ENCODE measurements around the gene HS3ST4. TPM values are rescaled to one million over a fixed set of nuclear protein-coding genes. Genes with fewer than 3 reads are reported as not detected.

Gene HS3ST4
- total RNA-seq, 1 donor from 2014 or later: 12.6 TPM

DNA sequence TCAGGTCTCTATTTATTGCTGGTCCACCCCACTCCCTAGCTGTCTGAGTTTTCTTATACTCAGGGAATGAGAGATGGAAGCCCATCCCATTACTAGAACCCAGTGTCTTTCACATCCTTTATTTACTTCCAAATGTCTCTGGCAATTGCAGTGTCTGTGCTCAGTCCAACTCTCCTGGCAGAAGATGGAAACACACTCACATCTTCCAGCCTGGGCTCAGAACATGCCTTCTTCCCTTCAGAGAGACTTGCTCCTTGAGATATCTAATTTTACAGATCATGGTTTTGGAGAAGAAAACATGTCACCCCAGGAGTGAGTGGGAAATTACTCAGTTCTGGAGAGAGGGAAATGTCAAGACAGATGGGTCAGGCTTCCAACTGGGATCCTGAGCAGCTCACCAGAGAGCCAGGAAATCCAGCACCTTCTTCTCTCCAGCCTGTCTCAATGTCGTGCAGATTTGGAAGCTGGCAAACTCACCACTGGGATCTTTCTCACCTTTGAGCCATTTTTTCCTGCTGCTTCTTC lies 494.4 kb downstream of the HS3ST4 start:
- Mint-ChIP-seq H3K36me3 (peaks cover 13% of the 10 kb centered on the region), H3K27ac (peak overlapping the region; percentile 31), H3K9me3 (peaks cover 25% of the 10 kb centered on the region), H3K4me1 (peaks cover 50% of the 10 kb centered on the region), H3K27me3 (ENCODE audit: low read depth) (no peaks in the 10 kb centered on the region), H3K4me3 (no peak overlapping the region)
- no peak for DNase-seq (ENCODE audit: low spot score in 2 of 2, unreplicated experiment in 2 of 2)
- TF ChIP-seq, protein P1, sequence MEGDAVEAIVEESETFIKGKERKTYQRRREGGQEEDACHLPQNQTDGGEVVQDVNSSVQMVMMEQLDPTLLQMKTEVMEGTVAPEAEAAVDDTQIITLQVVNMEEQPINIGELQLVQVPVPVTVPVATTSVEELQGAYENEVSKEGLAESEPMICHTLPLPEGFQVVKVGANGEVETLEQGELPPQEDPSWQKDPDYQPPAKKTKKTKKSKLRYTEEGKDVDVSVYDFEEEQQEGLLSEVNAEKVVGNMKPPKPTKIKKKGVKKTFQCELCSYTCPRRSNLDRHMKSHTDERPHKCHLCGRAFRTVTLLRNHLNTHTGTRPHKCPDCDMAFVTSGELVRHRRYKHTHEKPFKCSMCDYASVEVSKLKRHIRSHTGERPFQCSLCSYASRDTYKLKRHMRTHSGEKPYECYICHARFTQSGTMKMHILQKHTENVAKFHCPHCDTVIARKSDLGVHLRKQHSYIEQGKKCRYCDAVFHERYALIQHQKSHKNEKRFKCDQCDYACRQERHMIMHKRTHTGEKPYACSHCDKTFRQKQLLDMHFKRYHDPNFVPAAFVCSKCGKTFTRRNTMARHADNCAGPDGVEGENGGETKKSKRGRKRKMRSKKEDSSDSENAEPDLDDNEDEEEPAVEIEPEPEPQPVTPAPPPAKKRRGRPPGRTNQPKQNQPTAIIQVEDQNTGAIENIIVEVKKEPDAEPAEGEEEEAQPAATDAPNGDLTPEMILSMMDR (IDR thresholded peaks at IDR 0.05; ENCODE audit: unreplicated experiment): no peak

Small RNAs within 50 kb of the gene (microRNA-seq; reads per million reads assigned to microRNA genes)
- gene MIR548W: not detected

Measured in mesothelial cell of epicardium (in vitro differentiated cells).